GM12874 (cell line): ENCODE data around the gene RAP1GAP2.

Experiments
- CTCF ChIP-seq: IDR thresholded peaks from 2 replicates; pipeline ENCODE4 v1.5.1; 2011; ENCODE audit warnings: low read depth, mild to moderate bottlenecking, control low read depth, low read length, moderate library complexity; ENCODE audit not compliant: insufficient read depth

The RAP1GAP2 gene

GRCh38 chr17:3003296-3004149 lies 207.3 kb downstream of the RAP1GAP2 start:
- no peak for TF ChIP-seq CTCF

DNA sequence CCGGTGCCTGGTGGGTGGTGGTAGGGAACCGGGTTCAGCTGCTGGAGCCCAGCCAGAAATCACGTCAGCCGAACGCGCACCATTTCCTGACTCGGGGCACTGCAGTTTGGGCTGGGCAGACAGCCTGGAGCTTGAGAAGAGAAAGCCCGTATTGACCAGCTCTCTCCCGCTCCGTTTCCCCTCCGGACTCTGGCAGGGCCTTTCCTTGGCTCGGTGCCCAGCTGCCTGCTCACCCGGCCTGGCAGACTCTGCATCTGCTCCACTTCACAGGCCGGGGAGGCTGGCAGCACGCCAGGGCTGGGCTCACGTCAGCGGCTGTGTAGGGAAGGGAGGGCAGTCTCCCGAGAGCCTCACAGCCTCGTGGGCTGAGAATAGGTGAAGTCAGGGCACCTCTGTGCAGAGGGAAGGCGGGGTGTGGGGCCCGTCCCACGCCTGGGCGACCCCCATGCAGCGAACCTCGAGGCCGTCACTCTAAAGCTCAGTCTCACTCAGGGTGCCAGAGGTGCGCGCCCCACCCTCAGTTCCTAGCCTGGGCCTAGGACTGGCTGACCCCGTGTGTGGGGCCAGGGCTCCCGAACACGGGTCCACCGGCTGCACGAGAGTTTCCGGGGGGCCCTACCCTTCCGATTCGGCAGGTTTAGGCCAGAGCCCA lies 208.0 kb downstream of the RAP1GAP2 start:
- no peak for TF ChIP-seq CTCF

DNA sequence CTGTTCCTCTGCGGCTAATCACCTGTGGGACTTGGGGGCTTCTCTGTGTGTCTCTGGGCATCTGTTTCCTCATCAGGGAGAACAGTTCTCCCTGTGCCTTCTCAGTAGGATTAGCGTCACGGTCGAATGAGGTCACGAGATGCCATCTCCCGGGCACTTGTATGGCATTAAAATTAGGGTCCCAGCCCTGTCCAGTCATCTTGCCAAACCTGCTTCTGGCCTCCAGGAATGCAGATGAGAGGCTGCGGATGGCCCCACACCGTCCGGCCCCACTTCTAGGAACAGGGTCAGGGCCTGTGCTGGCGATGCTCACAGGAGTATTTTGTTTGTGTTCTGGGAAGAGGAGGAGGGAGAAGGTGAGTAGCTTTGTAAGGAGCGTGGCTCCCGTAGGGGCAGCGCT lies 208.7 kb downstream of the RAP1GAP2 start:
- TF ChIP-seq CTCF = no peak

DNA sequence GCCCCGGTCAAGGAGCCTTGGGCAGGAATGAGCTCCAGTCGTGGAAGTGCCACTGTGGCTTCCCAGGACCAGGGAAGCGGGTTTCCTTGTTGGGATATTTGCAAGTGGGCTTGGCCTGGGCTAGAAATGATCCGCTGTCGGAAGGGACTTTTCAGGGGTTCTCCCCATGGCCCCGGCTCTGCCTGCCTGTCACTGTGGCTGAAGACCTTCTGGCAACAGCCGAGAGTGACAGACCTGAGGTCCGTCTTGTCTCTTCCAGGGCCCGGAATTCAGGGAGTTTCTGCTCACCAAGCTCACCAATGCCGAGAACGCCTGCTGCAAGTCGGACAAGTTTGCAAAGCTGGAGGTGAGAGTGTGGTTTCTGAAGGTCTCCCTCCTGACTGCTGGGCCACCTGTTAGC lies 209.5 kb downstream of the RAP1GAP2 start:
- no peak for TF ChIP-seq CTCF

- no peak for TF ChIP-seq CTCF
Measured at GRCh38 chr17:3006801-3007200, 210.6 kb downstream of the RAP1GAP2 start.

DNA sequence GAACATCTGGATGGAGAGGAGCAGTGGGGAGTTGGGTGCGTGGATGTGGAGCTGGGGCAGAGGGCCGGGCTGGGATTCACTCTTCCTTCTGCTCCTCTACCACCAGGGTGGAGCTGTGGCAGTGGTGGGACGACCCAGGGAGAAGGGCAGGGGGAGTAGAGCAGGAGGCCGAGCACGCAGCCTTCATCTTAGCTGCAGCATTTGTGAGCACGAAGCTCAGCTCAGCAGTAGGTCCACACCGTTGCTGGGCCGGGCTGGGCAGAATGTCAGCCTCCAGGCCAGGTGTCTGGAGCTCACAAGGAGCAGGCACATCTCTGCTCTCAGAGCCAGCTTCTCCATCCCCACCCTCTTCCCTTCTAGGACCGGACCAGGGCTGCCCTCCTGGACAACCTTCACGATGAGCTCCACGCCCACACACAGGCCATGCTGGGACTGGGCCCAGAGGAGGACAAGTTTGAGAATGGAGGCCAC lies 211.4 kb downstream of the RAP1GAP2 start:
- no peak for TF ChIP-seq CTCF
